Loucy (cell line): ENCODE measurements around the gene CTSW.

Source experiments
- H2AFZ ChIP-seq: fragments of 200-600 bp; sonication (generic); 2 replicates; pipeline ENCODE4 v1.6.0; 2016; ENCODE audit warnings: antibody characterized with exemption, mild to moderate bottlenecking, low read length, moderate library complexity
- H3F3A ChIP-seq: fragments of 200-600 bp; 2 replicates; pipeline ENCODE4 v1.6.0; 2016; ENCODE audit warnings: antibody characterized with exemption, low read depth, mild to moderate bottlenecking
- H3K27me3 ChIP-seq: fragments of 200-600 bp; sonication (generic); 2 replicates; pipeline ENCODE4 v1.6.1; 2014; ENCODE audit warnings: low read length, mild to moderate bottlenecking; ENCODE audit not compliant: insufficient read depth, poor library complexity, severe bottlenecking
- H3K36me3 ChIP-seq: fragments of 200-600 bp; sonication (generic); 2 replicates; pipeline ENCODE4 v1.6.1; 2016; ENCODE audit warnings: low read length; ENCODE audit not compliant: insufficient read depth
- H3K4me1 ChIP-seq: fragments of 200-600 bp; sonication (generic); 2 replicates; pipeline ENCODE4 v1.5.1; 2014; ENCODE audit warnings: low read length, mild to moderate bottlenecking; ENCODE audit not compliant: insufficient read depth, poor library complexity, severe bottlenecking
- H3K4me2 ChIP-seq: fragments of 200-600 bp; sonication (generic); 2 replicates; pipeline ENCODE4 v1.6.0; 2014; ENCODE audit warnings: antibody characterized with exemption, low read length, low read depth, mild to moderate bottlenecking; ENCODE audit not compliant: poor library complexity, severe bottlenecking
- H3K4me3 ChIP-seq: fragments of 200-600 bp; sonication (generic); 2 replicates; pipeline ENCODE4 v1.5.1; 2014; ENCODE audit warnings: low read length, mild to moderate bottlenecking, mixed read lengths; ENCODE audit not compliant: poor library complexity, severe bottlenecking
- H3K79me2 ChIP-seq: fragments of 200-600 bp; sonication (generic); 2 replicates; pipeline ENCODE4 v1.6.1; 2014; ENCODE audit warnings: low read length; ENCODE audit not compliant: insufficient read depth
- H3K9ac ChIP-seq: fragments of 200-600 bp; sonication (generic); 2 replicates; pipeline ENCODE4 v1.6.0; 2014; ENCODE audit warnings: mild to moderate bottlenecking, low read depth, low read length, moderate library complexity; ENCODE audit not compliant: poor library complexity, severe bottlenecking
- H3K9me2 ChIP-seq: fragments of 200-600 bp; sonication (generic); replicated peaks from 2 replicates; pipeline ENCODE4 v1.6.1; 2016; ENCODE audit warnings: low read depth, low read length, mixed read lengths
- H3K9me3 ChIP-seq: fragments of 200-600 bp; sonication (generic); 2 replicates; pipeline ENCODE4 v1.6.1; 2014; ENCODE audit warnings: mild to moderate bottlenecking, antibody characterized with exemption, low read length, low read depth; ENCODE audit not compliant: insufficient read depth
- H4K20me1 ChIP-seq: fragments of 200-600 bp; sonication (generic); 2 replicates; pipeline ENCODE4 v1.6.0; 2014; ENCODE audit warnings: antibody characterized with exemption, low read length, mild to moderate bottlenecking; ENCODE audit not compliant: insufficient read depth, poor library complexity, severe bottlenecking
- CTCF ChIP-seq: fragments of 200-600 bp; sonication (generic); conservative IDR thresholded peaks from 2 replicates; pipeline ENCODE4 v1.5.1; 2014; ENCODE audit warnings: mild to moderate bottlenecking, antibody characterized with exemption, low read length
- EZH2phosphoT487 ChIP-seq: fragments of 200-600 bp; IDR thresholded peaks from 2 replicates; pipeline ENCODE4 v1.6.1; 2018; ENCODE audit warnings: antibody characterized with exemption, mild to moderate bottlenecking, moderate library complexity, borderline replicate concordance

Gene CTSW

GRCh38 chr11:65851811-65852507 lies 27.7 kb upstream of the CTSW start:
- Histone ChIP-seq H3K4me3 (no peak overlapping the region), H3F3A (no peaks in the 10 kb centered on the region), H3K4me1 (peaks cover 23% of the 10 kb centered on the region), H4K20me1 (peaks cover 59% of the 10 kb centered on the region), H3K9ac (no peak overlapping the region), H3K36me3 (peaks cover 60% of the 10 kb centered on the region; the same call in 1 of the 2 replicates), H3K9me3 (peaks cover 5% of the 10 kb centered on the region; the same call in 1 of the 2 replicates), H3K79me2 (peaks cover 56% of the 10 kb centered on the region), H3K4me2 (no peak overlapping the region), H3K27me3 (no peaks in the 10 kb centered on the region), H2AFZ (no peak overlapping the region), H3K9me2 (no peaks in the 10 kb centered on the region)
- TF ChIP-seq EZH2phosphoT487 = no peak
- no peak for TF ChIP-seq CTCF

- Histone ChIP-seq H3K9me2 (no peaks in the 10 kb centered on the region), H4K20me1 (peaks cover 66% of the 10 kb centered on the region), H2AFZ (no peak overlapping the region), H3K4me3 (no peak overlapping the region), H3K9ac (no peak overlapping the region), H3K79me2 (peaks cover 63% of the 10 kb centered on the region), H3K36me3 (peaks cover 60% of the 10 kb centered on the region; the same call in 1 of the 2 replicates), H3K4me2 (no peak overlapping the region), H3K4me1 (peaks cover 23% of the 10 kb centered on the region), H3K27me3 (peaks cover 6% of the 10 kb centered on the region), H3K9me3 (peaks cover 5% of the 10 kb centered on the region; the same call in 1 of the 2 replicates), H3F3A (no peaks in the 10 kb centered on the region)
- no peak for TF ChIP-seq EZH2phosphoT487
- TF ChIP-seq CTCF = no peak
Measured at GRCh38 chr11:65852508-65853245, 27.0 kb upstream of the CTSW start.

GRCh38 chr11:65853246-65853979 lies 26.2 kb upstream of the CTSW start:
- Histone ChIP-seq H4K20me1 (peaks cover 68% of the 10 kb centered on the region), H3K27me3 (peaks cover 6% of the 10 kb centered on the region), H3K9me3 (peaks cover 5% of the 10 kb centered on the region; the same call in 1 of the 2 replicates), H3K4me3 (no peak overlapping the region), H2AFZ (no peak overlapping the region), H3K4me2 (peak overlapping the region; percentile 4), H3K79me2 (peaks cover 66% of the 10 kb centered on the region), H3F3A (0 out of 2 replicates have a peak, but pooled peaks cover 1% of the 10 kb centered on the region), H3K4me1 (peaks cover 24% of the 10 kb centered on the region), H3K36me3 (peaks cover 60% of the 10 kb centered on the region; the same call in 1 of the 2 replicates), H3K9ac (no peak overlapping the region), H3K9me2 (no peaks in the 10 kb centered on the region)
- TF ChIP-seq CTCF (peak; percentile 18; the same call in 1 of the 2 replicates), EZH2phosphoT487 (no peak)
